Measurements from ENCODE around the gene LIMCH1.
A peak's percentile ranks its signal among the peaks of the same experiment; 100 is the strongest.

LIMCH1 gene

GRCh38 chr4:41532882-41533281, 5.1 kb upstream of the LIMCH1 start:
- no peak for DNase-seq

GRCh38 chr4:41533680-41534079, 4.3 kb upstream of the LIMCH1 start:
- DNase-seq, result no peak

GRCh38 chr4:41534404-41534803, 3.6 kb upstream of the LIMCH1 start:
- no peak for DNase-seq

GRCh38 chr4:41535911-41536371, 2.0 kb upstream of the LIMCH1 start:
- no peak for DNase-seq

- no peak for DNase-seq
These were observed 566 bp upstream of the LIMCH1 start for GRCh38 chr4:41537292-41537890.

GRCh38 chr4:41538887-41539498, 1.0 kb downstream of the LIMCH1 start:
- DNase-seq, result no peak

GRCh38 chr4:41539711-41540110, 1.8 kb downstream of the LIMCH1 start:
- DNase-seq, result no peak

- DNase-seq, result no peak
These were observed 2.7 kb downstream of the LIMCH1 start for GRCh38 chr4:41540687-41541086.

GRCh38 chr4:41541687-41542094, 3.7 kb downstream of the LIMCH1 start:
- DNase-seq, result peak; percentile 62

GRCh38 chr4:41542526-41543275, 4.7 kb downstream of the LIMCH1 start:
- no peak for DNase-seq

- DNase-seq, result no peak
These were observed 7.3 kb downstream of the LIMCH1 start for GRCh38 chr4:41545238-41545637.

GRCh38 chr4:41546638-41547037, 8.7 kb downstream of the LIMCH1 start:
- DNase-seq, result no peak

GRCh38 chr4:41548305-41548880, 10.4 kb downstream of the LIMCH1 start:
- DNase-seq, result peak; percentile 47

- no peak for DNase-seq
These were observed 11.5 kb downstream of the LIMCH1 start for GRCh38 chr4:41549478-41549877.

GRCh38 chr4:41550308-41550707, 12.4 kb downstream of the LIMCH1 start:
- no peak for DNase-seq

GRCh38 chr4:41551536-41551935, 13.6 kb downstream of the LIMCH1 start:
- no peak for DNase-seq

- DNase-seq, result no peak
These were observed 16.9 kb downstream of the LIMCH1 start for GRCh38 chr4:41554905-41555304.

- no peak for DNase-seq
These were observed 18.6 kb downstream of the LIMCH1 start for GRCh38 chr4:41556526-41556925.

GRCh38 chr4:41559940-41560516, 22.1 kb downstream of the LIMCH1 start:
- no peak for DNase-seq

- no peak for DNase-seq
These were observed 23.3 kb downstream of the LIMCH1 start for GRCh38 chr4:41561244-41561643.

- DNase-seq, result no peak
These were observed 29.2 kb downstream of the LIMCH1 start for GRCh38 chr4:41567186-41567585.

- no peak for DNase-seq
These were observed 30.4 kb downstream of the LIMCH1 start for GRCh38 chr4:41568363-41568762.

GRCh38 chr4:41569961-41570360, 32.0 kb downstream of the LIMCH1 start:
- DNase-seq, result no peak

Measured in right hindlimb (tissue), 1 donor.